HG02763 (cell line): Measurements from ENCODE around the gene PI4KA.
"Not testable (repeated sequence)": the region's sequence is repeated elsewhere in the genome, so short reads cannot be mapped to it uniquely, and the experiment has no call there.

ENCODE experiments used
- ATAC-seq: cut with Tn5 transposase; IDR thresholded peaks from one replicate; pipeline ENCODE4 v1.9.1; 2021; ENCODE audit warnings: mild to moderate bottlenecking, moderate library complexity; ENCODE audit not compliant: unreplicated experiment

The PI4KA gene

GRCh38 chr22:20852076-20852475 is 6.5 kb downstream of the PI4KA start:
- no peak for ATAC-seq

GRCh38 chr22:20847318-20847822 is 11.2 kb downstream of the PI4KA start:
- no peak for ATAC-seq

GRCh38 chr22:20844055-20845037 is 14.3 kb downstream of the PI4KA start:
- ATAC-seq = no peak

- ATAC-seq = no peak
These were observed 15.1 kb downstream of the PI4KA start for GRCh38 chr22:20843501-20843900.

- no peak for ATAC-seq
These were observed 17.8 kb downstream of the PI4KA start for GRCh38 chr22:20840646-20841371.

DNA sequence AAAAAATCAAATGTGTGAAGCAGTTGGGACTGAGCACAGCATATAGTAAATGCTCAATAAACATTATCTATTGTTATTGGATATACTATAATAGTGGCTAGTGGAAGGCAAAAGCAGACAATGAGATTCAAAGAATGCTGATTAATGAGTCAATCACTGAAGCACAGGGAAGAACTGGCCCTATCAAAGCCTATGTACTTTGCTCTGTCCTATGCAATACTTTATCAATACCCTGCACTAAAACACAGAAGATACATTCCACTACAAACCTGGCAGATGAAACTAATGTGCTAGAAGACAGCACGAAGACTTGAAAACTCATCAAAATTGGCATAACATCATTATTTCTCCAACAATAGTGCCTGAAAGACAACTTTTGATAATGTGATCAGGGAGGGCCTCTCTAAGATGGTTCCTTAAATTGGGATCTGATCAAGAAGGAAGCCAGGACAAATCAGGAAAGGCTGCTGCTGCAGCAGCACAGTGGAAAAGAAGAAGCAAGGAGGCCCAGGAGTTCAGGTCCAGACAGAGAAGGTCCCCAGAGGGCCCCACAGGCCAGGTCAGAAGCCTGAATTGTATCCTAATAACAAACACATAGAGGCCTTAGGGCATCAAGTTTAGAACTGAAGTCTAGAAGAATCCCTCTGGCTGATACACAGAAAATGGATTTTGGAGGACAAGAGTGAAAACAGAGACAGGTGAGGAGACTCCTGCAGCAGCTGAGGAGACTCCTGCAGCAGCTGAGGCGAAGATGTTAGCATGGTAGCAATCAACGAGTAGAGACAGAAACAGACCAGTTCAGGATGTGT is 18.6 kb downstream of the PI4KA start:
- no peak for ATAC-seq

DNA sequence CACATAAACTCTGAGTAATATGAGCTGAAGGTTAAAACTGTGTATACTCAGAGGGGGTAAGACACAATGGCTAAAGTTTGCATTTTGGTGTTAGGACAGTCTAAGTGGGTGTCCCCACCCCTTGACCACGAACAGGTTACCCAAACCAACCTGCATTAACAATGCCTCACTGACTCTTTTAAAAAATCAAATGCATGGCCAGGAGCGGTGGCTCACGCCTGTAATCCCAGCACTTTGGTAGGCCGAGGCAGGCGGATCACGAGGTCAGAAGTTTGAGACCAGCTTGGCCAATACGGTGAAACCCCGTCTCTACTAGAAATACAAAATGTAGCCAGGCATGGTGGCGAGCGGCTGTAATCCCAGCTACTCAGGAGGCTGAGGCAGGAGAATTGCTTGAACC is 19.3 kb downstream of the PI4KA start:
- not testable (repeated sequence) for ATAC-seq

DNA sequence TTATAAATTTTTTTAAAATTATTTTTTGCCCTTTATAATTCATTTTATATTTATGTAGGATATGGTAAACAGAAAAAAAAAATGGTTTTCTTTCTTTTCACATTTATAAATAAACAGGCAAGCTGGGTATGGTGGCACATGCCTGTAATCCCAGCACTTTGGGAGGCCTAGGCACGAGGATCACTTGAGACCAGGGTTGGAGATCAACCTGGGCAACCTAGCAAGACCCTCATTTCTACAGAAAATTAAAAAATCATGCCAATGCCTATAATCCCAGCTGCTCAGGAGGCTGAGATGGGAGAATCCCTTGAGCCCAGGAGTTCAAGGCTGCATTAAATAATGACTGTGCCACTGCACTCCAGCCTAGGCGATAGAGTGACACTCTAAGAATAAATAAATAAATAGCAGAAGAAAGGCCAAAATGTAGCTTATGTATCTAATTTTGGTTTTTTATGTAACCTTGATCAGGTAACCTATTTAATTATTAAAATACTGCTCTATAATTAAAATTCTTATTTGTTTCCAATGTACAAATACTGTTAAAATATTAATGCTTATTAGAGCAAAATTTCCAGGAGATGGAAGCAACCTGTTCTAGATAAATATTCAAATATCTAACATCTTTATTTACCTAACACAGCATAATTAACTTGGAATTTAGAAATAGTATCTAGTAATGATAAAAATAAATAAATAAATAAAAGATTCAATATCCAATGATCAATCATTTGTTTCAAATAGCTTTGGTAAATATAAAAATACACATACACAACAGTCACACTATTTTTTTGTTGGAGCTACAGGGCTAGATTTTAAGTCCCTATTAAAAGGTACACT is 21.4 kb downstream of the PI4KA start:
- ATAC-seq = no peak

GRCh38 chr22:20834725-20835124 is 23.9 kb downstream of the PI4KA start:
- no peak for ATAC-seq

DNA sequence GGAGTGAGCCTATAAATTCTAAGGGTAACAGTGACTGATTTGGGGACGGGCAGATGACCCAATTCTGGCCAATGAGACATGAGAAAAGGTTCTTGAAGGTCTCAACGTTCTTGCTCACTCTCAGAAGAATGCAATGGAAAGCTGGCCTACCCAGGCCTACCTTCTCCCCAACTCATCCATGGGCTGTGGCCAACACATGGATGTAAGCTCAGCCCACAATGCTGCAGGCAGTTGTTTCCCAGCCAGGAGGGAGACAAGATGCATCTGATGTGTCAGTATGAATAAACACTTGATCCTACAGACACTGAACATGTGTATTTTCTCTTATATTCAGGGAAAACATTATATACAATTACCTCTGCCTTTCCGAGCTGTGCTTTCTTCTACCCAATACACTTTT is 24.4 kb downstream of the PI4KA start:
- no peak for ATAC-seq

DNA sequence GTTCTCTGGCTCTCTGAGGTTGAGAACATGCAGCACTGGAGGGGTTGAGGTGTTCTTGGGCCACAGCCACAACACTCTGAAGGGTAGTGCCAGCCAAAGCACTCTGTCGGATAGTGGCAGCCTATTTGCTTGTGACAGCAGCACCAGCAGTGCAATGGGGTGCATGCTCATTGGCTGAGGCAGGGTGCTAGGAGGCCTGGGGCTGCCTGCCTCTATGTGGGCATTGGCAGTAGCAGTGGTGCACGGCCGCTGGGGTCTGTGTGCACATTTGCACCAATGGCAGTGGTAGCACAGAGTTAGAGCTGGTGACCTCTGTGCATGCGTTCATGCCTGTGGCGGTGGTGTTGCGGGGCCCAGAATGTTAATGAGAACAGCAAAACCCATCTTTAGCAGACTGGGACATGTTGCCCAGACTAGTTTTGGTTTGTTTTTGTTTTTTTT is 25.4 kb downstream of the PI4KA start:
- no peak for ATAC-seq

GRCh38 chr22:20829491-20830134 is 29.0 kb downstream of the PI4KA start:
- no peak for ATAC-seq

DNA sequence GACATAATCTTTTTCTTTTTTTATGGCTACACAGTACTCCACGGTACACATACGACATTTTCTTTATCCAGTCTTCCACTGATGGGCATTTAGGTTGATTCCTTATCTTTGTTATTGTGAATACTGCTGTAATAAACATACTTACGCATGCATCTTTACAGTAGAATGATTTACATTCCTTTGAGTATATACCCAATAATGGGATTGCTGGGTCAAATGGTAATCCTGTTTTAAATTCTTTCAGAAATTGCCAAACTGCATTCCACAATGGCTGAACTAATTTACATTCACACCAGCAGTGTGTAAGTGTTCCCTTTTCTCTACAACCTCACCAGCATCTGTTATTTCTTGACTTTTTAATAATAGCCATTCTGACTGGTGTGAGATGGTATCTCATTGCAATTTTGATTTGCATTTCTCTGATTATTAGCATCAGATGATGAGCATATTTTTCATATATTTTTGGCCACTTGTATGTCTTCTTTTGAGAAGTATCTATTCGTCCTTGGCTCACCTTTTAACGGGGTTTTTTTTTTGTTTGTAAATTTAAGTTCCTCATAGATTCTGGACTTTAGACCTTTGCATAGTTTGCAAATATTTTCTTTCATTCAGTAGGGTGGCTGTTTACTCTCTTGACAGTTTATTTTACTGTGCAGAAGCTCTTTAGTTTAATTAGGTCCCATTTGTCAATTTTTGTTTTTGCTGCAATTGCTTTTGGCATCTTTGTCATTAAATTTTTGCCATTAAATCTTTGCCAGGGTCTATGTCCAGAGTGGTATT is 32.0 kb downstream of the PI4KA start:
- not testable (repeated sequence) for ATAC-seq

GRCh38 chr22:20825624-20826023 is 33.0 kb downstream of the PI4KA start:
- no peak for ATAC-seq

GRCh38 chr22:20825216-20825615 is 33.4 kb downstream of the PI4KA start:
- not testable (repeated sequence) for ATAC-seq

- ATAC-seq = no peak
These were observed 35.3 kb downstream of the PI4KA start for GRCh38 chr22:20823264-20823663.

DNA sequence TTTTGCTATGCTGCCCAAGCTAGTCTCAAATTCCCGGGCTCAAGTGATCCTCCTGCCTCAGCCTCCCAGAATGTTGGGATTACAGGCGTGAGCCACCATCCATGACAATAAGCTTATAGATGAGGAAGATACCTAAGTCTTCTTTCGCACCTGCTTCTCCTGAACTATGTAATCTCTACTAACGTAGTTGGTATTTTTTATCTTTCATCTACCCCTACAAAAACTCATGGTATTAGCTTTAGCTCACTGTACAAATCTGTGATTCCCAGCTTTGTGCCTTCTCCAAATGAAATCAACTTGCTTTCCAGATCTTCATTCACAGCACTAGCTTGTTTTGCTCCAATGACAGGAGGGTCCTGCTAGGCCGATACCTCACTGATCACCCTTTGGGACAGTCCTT is 36.4 kb downstream of the PI4KA start:
- no peak for ATAC-seq

- ATAC-seq = not testable (repeated sequence)
These were observed 36.8 kb downstream of the PI4KA start for GRCh38 chr22:20821717-20822239.
